Measurements from ENCODE around the gene TSHR.

Gene TSHR

GRCh38 chr14:81169711-81170103 is 214.3 kb downstream of the TSHR start:
- Histone ChIP-seq H2BK120ac (ENCODE audit: low read depth, low read length) (no peak overlapping the region), H3K4me3 (ENCODE audit: insufficient read depth in 1 of 2, low read depth in 1 of 2, low read length in 2 of 2) (peak overlapping the region; percentile 61 to 82), H3K36me3 (ENCODE audit: control insufficient read depth in 1 of 2, insufficient read depth in 2 of 2, low read depth in 1 of 2, low read length in 2 of 2) (peaks cover 0 to 4% of the 10 kb centered on the region in 2 experiments), H3K18ac (ENCODE audit: low read depth in 1 of 2, low read length in 2 of 2) (peak overlapping the region; percentile 17 to 95), H2BK12ac (ENCODE audit: low read length in 2 of 2) (peak overlapping the region in 1 of 2 experiments; percentile 60), H4K8ac (ENCODE audit: low read length) (peak overlapping the region; percentile 98), H2BK5ac (ENCODE audit: low read depth, low read length, poor library complexity, severe bottlenecking) (no peak overlapping the region), H3K9ac (ENCODE audit: low read length) (peak overlapping the region; percentile 85), H3K14ac (ENCODE audit: low read length in 2 of 2) (peak overlapping the region in 1 of 2 experiments; percentile 94), H2BK15ac (ENCODE audit: low read depth, poor library complexity, severe bottlenecking) (no peak overlapping the region), H3K4ac (ENCODE audit: low read depth in 1 of 2, low read length in 2 of 2) (peak overlapping the region in 1 of 2 experiments; percentile 77), H3K4me1 (ENCODE audit: control insufficient read depth, insufficient read depth, low read depth, low read length) (peaks cover 6% of the 10 kb centered on the region), H2AK5ac (ENCODE audit: low read length, severe bottlenecking) (no peak overlapping the region), H4K91ac (ENCODE audit: low read length) (peak overlapping the region; percentile 77), H3K79me1 (replicated peaks; ENCODE audit: low read length, poor library complexity, severe bottlenecking) (peaks cover 2% of the 10 kb centered on the region), H3K9me3 (ENCODE audit: control insufficient read depth, low read length) (no peaks in the 10 kb centered on the region), H3K23ac (ENCODE audit: low read length in 2 of 2) (peak overlapping the region in 1 of 2 experiments; percentile 23), H3K4me2 (ENCODE audit: low read length, poor library complexity, severe bottlenecking) (peak overlapping the region; percentile 74), H3K27me3 (ENCODE audit: control insufficient read depth in 1 of 2, insufficient read depth in 1 of 2, low read length in 2 of 2) (no peaks in the 10 kb centered on the region), H3K27ac (ENCODE audit: low read length, poor library complexity, severe bottlenecking) (no peak overlapping the region), H2AFZ (ENCODE audit: low read depth, low read length) (peak overlapping the region; percentile 98)
- peak; percentile 14 for DNase-seq
- WGBS = 68% methylated on average over 8 of the region's 10 CpGs

- H2BK5ac ChIP-seq (ENCODE audit: low read depth, low read length, poor library complexity, severe bottlenecking) = peak overlapping the region; percentile 35
- peak; percentile 92 for DNase-seq
- H3K4ac ChIP-seq (ENCODE audit: low read depth in 1 of 2, low read length in 2 of 2) = peak overlapping the region; percentile 77 to 88
- H3K36me3 ChIP-seq (ENCODE audit: control insufficient read depth in 1 of 2, insufficient read depth in 2 of 2, low read depth in 1 of 2, low read length in 2 of 2) = peaks cover 0 to 4% of the 10 kb centered on the region in 2 experiments
- peak overlapping the region; percentile 60 to 83 for H2BK12ac ChIP-seq (ENCODE audit: low read length in 2 of 2)
- H3K18ac ChIP-seq (ENCODE audit: low read depth in 1 of 2, low read length in 2 of 2) = peak overlapping the region; percentile 95 to 99
- peak overlapping the region; percentile 85 for H3K9ac ChIP-seq (ENCODE audit: low read length)
- no peaks in the 10 kb centered on the region for H3K9me3 ChIP-seq (ENCODE audit: control insufficient read depth, low read length)
- peak overlapping the region; percentile 98 for H2AFZ ChIP-seq (ENCODE audit: low read depth, low read length)
- H4K91ac ChIP-seq (ENCODE audit: low read length) = peak overlapping the region; percentile 89
- peak overlapping the region; percentile 100 for H2BK15ac ChIP-seq (ENCODE audit: low read depth, poor library complexity, severe bottlenecking)
- peak overlapping the region; percentile 98 for H4K8ac ChIP-seq (ENCODE audit: low read length)
- WGBS = under 1% methylated on average over 28 of the region's 28 CpGs
- peak overlapping the region; percentile 74 for H3K4me2 ChIP-seq (ENCODE audit: low read length, poor library complexity, severe bottlenecking)
- H3K4me1 ChIP-seq (ENCODE audit: control insufficient read depth, insufficient read depth, low read depth, low read length) = peaks cover 6% of the 10 kb centered on the region
- peak overlapping the region in 1 of 2 experiments; percentile 94 for H3K14ac ChIP-seq (ENCODE audit: low read length in 2 of 2)
- peak overlapping the region in 1 of 2 experiments; percentile 23 for H3K23ac ChIP-seq (ENCODE audit: low read length in 2 of 2)
- H3K4me3 ChIP-seq (ENCODE audit: insufficient read depth in 1 of 2, low read depth in 1 of 2, low read length in 2 of 2) = peak overlapping the region; percentile 61 to 82
- H3K27ac ChIP-seq (ENCODE audit: low read length, poor library complexity, severe bottlenecking) = peak overlapping the region; percentile 99
- no peaks in the 10 kb centered on the region for H3K27me3 ChIP-seq (ENCODE audit: control insufficient read depth in 1 of 2, insufficient read depth in 1 of 2, low read length in 2 of 2)
- H2BK120ac ChIP-seq (ENCODE audit: low read depth, low read length) = no peak overlapping the region
- no peak overlapping the region for H2AK5ac ChIP-seq (ENCODE audit: low read length, severe bottlenecking)
- H3K79me1 ChIP-seq (replicated peaks; ENCODE audit: low read length, poor library complexity, severe bottlenecking) = peaks cover 2% of the 10 kb centered on the region
These were observed 214.8 kb downstream of the TSHR start for GRCh38 chr14:81170104-81170828.

- Histone ChIP-seq H4K91ac (ENCODE audit: low read length) (no peak overlapping the region), H3K9ac (ENCODE audit: low read length) (no peak overlapping the region), H4K8ac (ENCODE audit: low read length) (no peak overlapping the region), H3K27ac (ENCODE audit: low read length, poor library complexity, severe bottlenecking) (peak overlapping the region; percentile 10), H3K4me1 (ENCODE audit: control insufficient read depth, insufficient read depth, low read depth, low read length) (peaks cover 6% of the 10 kb centered on the region), H3K36me3 (ENCODE audit: control insufficient read depth in 1 of 2, insufficient read depth in 2 of 2, low read depth in 1 of 2, low read length in 2 of 2) (peaks cover 0 to 4% of the 10 kb centered on the region in 2 experiments), H3K18ac (ENCODE audit: low read depth in 1 of 2, low read length in 2 of 2) (no peak overlapping the region), H3K4ac (ENCODE audit: low read depth in 1 of 2, low read length in 2 of 2) (no peak overlapping the region), H2BK5ac (ENCODE audit: low read depth, low read length, poor library complexity, severe bottlenecking) (no peak overlapping the region), H3K9me3 (ENCODE audit: control insufficient read depth, low read length) (no peaks in the 10 kb centered on the region), H2AK5ac (ENCODE audit: low read length, severe bottlenecking) (no peak overlapping the region), H3K23ac (ENCODE audit: low read length in 2 of 2) (no peak overlapping the region), H2AFZ (ENCODE audit: low read depth, low read length) (no peak overlapping the region), H3K4me2 (ENCODE audit: low read length, poor library complexity, severe bottlenecking) (no peak overlapping the region), H3K14ac (ENCODE audit: low read length in 2 of 2) (no peak overlapping the region), H2BK12ac (ENCODE audit: low read length in 2 of 2) (no peak overlapping the region), H2BK120ac (ENCODE audit: low read depth, low read length) (no peak overlapping the region), H2BK15ac (ENCODE audit: low read depth, poor library complexity, severe bottlenecking) (no peak overlapping the region), H3K4me3 (ENCODE audit: insufficient read depth in 1 of 2, low read depth in 1 of 2, low read length in 2 of 2) (peak overlapping the region in 1 of 2 experiments; percentile 82), H3K79me1 (replicated peaks; ENCODE audit: low read length, poor library complexity, severe bottlenecking) (peaks cover 2% of the 10 kb centered on the region), H3K27me3 (ENCODE audit: control insufficient read depth in 1 of 2, insufficient read depth in 1 of 2, low read length in 2 of 2) (no peaks in the 10 kb centered on the region)
- no peak for DNase-seq
- WGBS = 53% methylated on average over 3 of the region's 3 CpGs
These were observed 215.4 kb downstream of the TSHR start for GRCh38 chr14:81170829-81171195.

GRCh38 chr14:81172353-81172752 is 216.9 kb downstream of the TSHR start:
- H2BK5ac ChIP-seq (ENCODE audit: low read depth, low read length, poor library complexity, severe bottlenecking) = no peak overlapping the region

More at GRCh38 chr14:81172353-81172752, 216.9 kb downstream of the TSHR start:
- H2AK5ac ChIP-seq (ENCODE audit: low read length, severe bottlenecking) = no peak overlapping the region
- H2BK15ac ChIP-seq (ENCODE audit: low read depth, poor library complexity, severe bottlenecking) = no peak overlapping the region
- no peak overlapping the region for H3K4me2 ChIP-seq (ENCODE audit: low read length, poor library complexity, severe bottlenecking)
- H3K27me3 ChIP-seq (ENCODE audit: control insufficient read depth in 1 of 2, insufficient read depth in 1 of 2, low read length in 2 of 2) = no peaks in the 10 kb centered on the region
- no peak overlapping the region for H3K14ac ChIP-seq (ENCODE audit: low read length in 2 of 2)
- no peak overlapping the region for H4K91ac ChIP-seq (ENCODE audit: low read length)
- no peak overlapping the region for H3K9ac ChIP-seq (ENCODE audit: low read length)
- peaks cover 0 to 4% of the 10 kb centered on the region in 2 experiments for H3K36me3 ChIP-seq (ENCODE audit: control insufficient read depth in 1 of 2, insufficient read depth in 2 of 2, low read depth in 1 of 2, low read length in 2 of 2)
- DNase-seq = no peak
- peaks cover 2% of the 10 kb centered on the region for H3K79me1 ChIP-seq (replicated peaks; ENCODE audit: low read length, poor library complexity, severe bottlenecking)
- WGBS = 83% methylated on average over 2 of the region's 2 CpGs
- no peak overlapping the region for H4K8ac ChIP-seq (ENCODE audit: low read length)
- H3K4me3 ChIP-seq (ENCODE audit: insufficient read depth in 1 of 2, low read depth in 1 of 2, low read length in 2 of 2) = no peak overlapping the region
- no peak overlapping the region for H3K18ac ChIP-seq (ENCODE audit: low read depth in 1 of 2, low read length in 2 of 2)
- no peak overlapping the region for H2BK120ac ChIP-seq (ENCODE audit: low read depth, low read length)
- no peaks in the 10 kb centered on the region for H3K9me3 ChIP-seq (ENCODE audit: control insufficient read depth, low read length)
- H2BK12ac ChIP-seq (ENCODE audit: low read length in 2 of 2) = no peak overlapping the region
- no peak overlapping the region for H3K27ac ChIP-seq (ENCODE audit: low read length, poor library complexity, severe bottlenecking)
- no peak overlapping the region for H2AFZ ChIP-seq (ENCODE audit: low read depth, low read length)
- H3K4ac ChIP-seq (ENCODE audit: low read depth in 1 of 2, low read length in 2 of 2) = no peak overlapping the region
- H3K4me1 ChIP-seq (ENCODE audit: control insufficient read depth, insufficient read depth, low read depth, low read length) = peaks cover 6% of the 10 kb centered on the region
- H3K23ac ChIP-seq (ENCODE audit: low read length in 2 of 2) = no peak overlapping the region

Data from mesenchymal stem cell (in vitro differentiated cells and primary cell).